BLaER1 (cell line): ENCODE results near the gene USF2.
"Not testable (repeated sequence)": the region's sequence is repeated elsewhere in the genome, so short reads cannot be mapped to it uniquely, and the experiment has no call there.

Source experiments
- H3K27ac ChIP-seq: shearing (Covaris generic); formaldehyde crosslinking; 2 replicates; pipeline ENCODE4 v1.8.1; 2022
- H3K27me3 ChIP-seq: shearing (Covaris generic); formaldehyde crosslinking; 2 replicates; pipeline ENCODE4 v1.8.1; 2022
- H3K36me3 ChIP-seq: shearing (Covaris generic); formaldehyde crosslinking; 2 replicates; pipeline ENCODE4 v1.8.1; 2022
- H3K4me1 ChIP-seq: shearing (Covaris generic); formaldehyde crosslinking; 2 replicates; pipeline ENCODE4 v1.8.1; 2022
- H3K4me2 ChIP-seq: shearing (Covaris generic); formaldehyde crosslinking; 2 replicates; pipeline ENCODE4 v1.8.1; 2022
- H3K4me3 ChIP-seq: shearing (Covaris generic); formaldehyde crosslinking; 2 replicates; pipeline ENCODE4 v1.8.1; 2022
- H3K9ac ChIP-seq: shearing (Covaris generic); formaldehyde crosslinking; 2 replicates; pipeline ENCODE4 v1.8.1; 2022
- H3K9me3 ChIP-seq: shearing (Covaris generic); formaldehyde crosslinking; 2 replicates; pipeline ENCODE4 v1.8.1; 2022
- H4K20me1 ChIP-seq: shearing (Covaris generic); formaldehyde crosslinking; 2 replicates; pipeline ENCODE4 v1.8.1; 2022
- Cebpa-rat ChIP-seq: shearing (Covaris generic); IDR thresholded peaks from 2 replicates; pipeline ENCODE4 v1.8.1; 2022

The USF2 gene

DNA sequence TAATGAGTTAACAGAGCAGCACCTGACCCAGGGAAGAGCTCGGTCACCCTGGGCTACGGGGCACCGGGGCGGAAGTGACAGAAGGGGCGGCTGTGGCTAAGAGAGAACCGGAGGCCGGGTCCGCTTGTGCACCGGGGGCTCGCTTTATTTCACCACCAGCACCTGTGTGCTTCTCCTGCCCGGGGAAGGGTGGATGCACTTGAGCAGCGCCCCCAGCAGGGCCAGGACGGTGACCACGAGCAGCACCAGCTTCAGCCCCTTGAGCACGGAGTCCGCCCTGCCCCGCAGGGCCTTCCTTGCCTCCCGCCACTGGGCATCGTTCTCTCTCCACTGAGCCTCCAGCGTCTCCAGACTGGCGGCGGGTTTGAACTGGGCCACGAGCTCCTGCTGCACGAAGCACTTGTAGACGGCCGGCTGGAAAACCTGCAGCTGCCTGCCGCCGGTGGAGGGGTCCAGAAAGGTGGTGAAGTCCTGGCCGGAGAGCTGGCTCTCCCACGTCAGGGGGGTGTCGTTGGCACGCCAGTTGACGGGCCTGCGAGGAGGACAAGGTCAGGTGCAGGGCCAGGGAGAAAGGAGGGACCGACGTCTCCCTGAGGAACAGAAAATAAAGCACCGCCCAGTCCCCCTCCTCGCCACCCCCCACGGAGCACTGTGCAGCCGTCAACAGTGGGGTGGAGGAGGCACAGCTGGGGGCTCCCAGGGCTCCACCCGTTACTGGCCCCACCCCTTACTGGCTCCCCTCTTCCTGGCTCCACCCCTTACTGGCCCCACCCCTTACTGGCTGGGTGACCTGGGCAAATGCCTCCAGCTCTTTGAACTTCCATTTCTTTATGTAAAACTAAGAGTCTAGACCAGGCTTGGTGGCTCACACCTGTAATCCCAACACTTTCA lies 43.8 kb upstream of the USF2 start:
- Histone ChIP-seq H3K9me3 (0 out of 2 replicates have a peak, but pooled peaks cover 11% of the 10 kb centered on the region), H4K20me1 (no peaks in the 10 kb centered on the region), H3K4me3 (no peak overlapping the region), H3K4me2 (peak overlapping the region; percentile 78), H3K36me3 (no peaks in the 10 kb centered on the region), H3K4me1 (peaks cover 47% of the 10 kb centered on the region), H3K9ac (no peak overlapping the region; the same call in 1 of the 2 replicates), H3K27me3 (no peaks in the 10 kb centered on the region), H3K27ac (peak overlapping the region; percentile 54)
- TF ChIP-seq Cebpa-rat: no peak

DNA sequence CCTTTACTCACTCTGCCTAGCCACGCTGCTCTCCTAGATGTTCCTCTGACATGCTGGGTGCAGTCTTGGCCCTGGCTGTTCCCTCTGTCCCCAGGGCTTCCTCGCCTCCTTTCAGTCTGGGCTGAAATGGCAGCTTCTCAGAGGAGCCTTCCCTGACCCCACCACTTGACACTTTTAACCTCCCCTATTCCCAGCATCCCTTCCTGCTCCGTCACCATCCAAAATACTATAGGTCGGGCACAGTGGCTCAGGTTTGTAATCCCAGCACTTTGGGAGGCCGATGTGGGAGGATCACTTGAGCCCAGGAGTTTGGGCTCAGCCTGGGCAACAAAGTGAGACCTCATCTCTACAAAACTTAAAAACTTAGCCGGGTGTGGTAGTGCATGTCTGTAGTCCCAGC lies 42.8 kb upstream of the USF2 start:
- Histone ChIP-seq H3K9ac (no peak overlapping the region), H4K20me1 (no peaks in the 10 kb centered on the region), H3K27ac (peak overlapping the region; percentile 16; the same call in 1 of the 2 replicates), H3K4me3 (no peak overlapping the region), H3K9me3 (0 out of 2 replicates have a peak, but pooled peaks cover 11% of the 10 kb centered on the region), H3K4me1 (peaks cover 47% of the 10 kb centered on the region), H3K4me2 (peak overlapping the region; percentile 78; the same call in 1 of the 2 replicates), H3K27me3 (no peaks in the 10 kb centered on the region), H3K36me3 (no peaks in the 10 kb centered on the region)
- no peak for TF ChIP-seq Cebpa-rat

DNA sequence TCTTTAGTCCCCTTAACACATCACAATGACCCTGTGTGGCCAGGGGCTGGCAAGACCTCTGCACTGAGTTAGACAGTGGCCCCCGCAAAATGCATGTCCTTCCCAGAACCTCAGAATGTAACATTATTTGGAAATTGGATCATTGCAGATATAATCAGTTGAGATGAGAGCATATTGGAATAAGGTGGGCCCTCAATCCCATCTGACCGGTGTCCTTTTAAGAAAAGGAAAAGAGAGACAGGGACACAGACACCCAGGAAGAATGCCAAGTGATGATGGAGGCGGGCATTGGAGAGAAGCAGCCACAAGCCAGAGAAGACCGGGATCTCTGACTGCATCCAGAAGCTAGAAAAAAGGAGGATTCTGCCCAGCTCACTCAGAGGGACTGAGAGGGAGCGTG lies 42.0 kb upstream of the USF2 start:
- H4K20me1 ChIP-seq: no peaks in the 10 kb centered on the region
- no peak overlapping the region for H3K4me2 ChIP-seq
- H3K27ac ChIP-seq: no peak overlapping the region
- H3K27me3 ChIP-seq: no peaks in the 10 kb centered on the region
- H3K4me3 ChIP-seq: no peak overlapping the region
- TF ChIP-seq Cebpa-rat: no peak
- H3K9me3 ChIP-seq: 0 out of 2 replicates have a peak, but pooled peaks cover 11% of the 10 kb centered on the region
- H3K9ac ChIP-seq: no peak overlapping the region
- H3K36me3 ChIP-seq: no peaks in the 10 kb centered on the region
- H3K4me1 ChIP-seq: peaks cover 46% of the 10 kb centered on the region

DNA sequence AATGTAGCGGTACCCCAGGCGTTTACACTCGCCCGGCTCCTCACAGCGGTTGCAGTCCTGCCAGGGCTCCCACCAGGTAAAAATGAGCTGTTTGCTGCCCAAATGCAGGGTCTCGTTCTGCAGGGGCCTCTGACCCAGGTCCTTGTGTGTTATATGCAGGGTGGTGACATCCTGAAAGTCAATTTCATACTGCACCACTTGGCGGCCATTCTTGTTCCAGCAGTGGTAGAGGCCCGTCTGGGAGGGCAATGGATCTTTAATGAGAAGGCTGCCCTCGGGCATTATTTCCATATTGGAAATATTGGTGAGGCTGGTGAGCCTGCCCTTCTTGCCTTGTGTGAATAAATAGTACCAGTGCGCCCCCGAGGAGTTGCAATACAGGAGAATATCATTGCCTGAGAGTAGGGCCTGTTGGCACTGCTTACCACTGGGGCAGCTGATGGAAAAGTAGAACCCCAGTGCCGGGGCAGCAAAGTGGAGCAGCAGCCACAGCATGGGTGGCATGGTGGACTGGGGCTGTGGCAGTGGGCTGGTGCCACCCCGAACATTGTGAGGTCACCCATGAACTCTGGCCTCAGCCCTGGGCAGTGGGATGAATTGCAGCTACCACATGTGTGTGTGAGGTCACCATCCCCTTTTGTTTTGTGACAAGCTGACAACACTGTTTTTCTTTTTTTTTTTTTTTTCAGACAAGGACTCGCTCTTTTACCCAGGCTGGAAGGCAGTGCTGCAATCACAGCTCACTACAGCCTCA lies 40.4 kb upstream of the USF2 start, which contains the start of gene FAM187B:
FAM187B (minus strand) TSS at position 563 of the 754 bp plus-strand sequence; CDS start at position 504, 59 bp downstream.
- H3K4me1 ChIP-seq: peaks cover 29% of the 10 kb centered on the region
- H4K20me1 ChIP-seq: no peaks in the 10 kb centered on the region
- no peak within 1 kb of the TSS for H3K4me3 ChIP-seq
- no peak for TF ChIP-seq Cebpa-rat
- H3K27me3 ChIP-seq: no peaks in the 10 kb centered on the region
- H3K9me3 ChIP-seq: 0 out of 2 replicates have a peak, but pooled peaks cover 2% of the 10 kb centered on the region
- H3K4me2 ChIP-seq: no peak within 1 kb of the TSS
- no peak within 1 kb of the TSS for H3K27ac ChIP-seq
- H3K9ac ChIP-seq: no peak within 1 kb of the TSS
- no peaks in the 10 kb centered on the region for H3K36me3 ChIP-seq

DNA sequence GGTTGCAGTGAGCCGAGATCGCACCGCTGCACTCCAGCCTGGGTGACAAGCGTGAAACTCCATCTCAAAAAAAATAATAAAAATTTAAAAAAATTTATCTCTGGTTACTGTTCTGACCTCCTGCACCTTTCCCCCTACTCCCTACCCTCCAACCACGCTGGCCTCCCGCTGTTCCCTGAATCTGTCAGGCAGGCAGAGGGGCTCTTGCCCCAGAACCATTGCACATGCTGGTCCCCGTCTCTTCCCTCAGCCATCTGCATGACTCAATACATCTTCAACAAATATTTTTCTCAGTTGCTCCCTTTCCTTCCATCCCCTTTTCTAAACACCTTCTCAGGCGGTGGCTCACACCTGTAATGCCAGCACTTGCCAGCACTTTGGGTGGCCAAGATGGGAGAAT lies 39.2 kb upstream of the USF2 start:
- H3K4me1 ChIP-seq: peaks cover 17% of the 10 kb centered on the region
- no peak for TF ChIP-seq Cebpa-rat
- 0 out of 2 replicates have a peak, but pooled peaks cover 1% of the 10 kb centered on the region for H3K9me3 ChIP-seq
- no peak overlapping the region for H3K9ac ChIP-seq
- H3K4me3 ChIP-seq: no peak overlapping the region
- no peaks in the 10 kb centered on the region for H3K36me3 ChIP-seq
- H4K20me1 ChIP-seq: no peaks in the 10 kb centered on the region
- H3K4me2 ChIP-seq: no peak overlapping the region
- no peak overlapping the region for H3K27ac ChIP-seq
- no peaks in the 10 kb centered on the region for H3K27me3 ChIP-seq

DNA sequence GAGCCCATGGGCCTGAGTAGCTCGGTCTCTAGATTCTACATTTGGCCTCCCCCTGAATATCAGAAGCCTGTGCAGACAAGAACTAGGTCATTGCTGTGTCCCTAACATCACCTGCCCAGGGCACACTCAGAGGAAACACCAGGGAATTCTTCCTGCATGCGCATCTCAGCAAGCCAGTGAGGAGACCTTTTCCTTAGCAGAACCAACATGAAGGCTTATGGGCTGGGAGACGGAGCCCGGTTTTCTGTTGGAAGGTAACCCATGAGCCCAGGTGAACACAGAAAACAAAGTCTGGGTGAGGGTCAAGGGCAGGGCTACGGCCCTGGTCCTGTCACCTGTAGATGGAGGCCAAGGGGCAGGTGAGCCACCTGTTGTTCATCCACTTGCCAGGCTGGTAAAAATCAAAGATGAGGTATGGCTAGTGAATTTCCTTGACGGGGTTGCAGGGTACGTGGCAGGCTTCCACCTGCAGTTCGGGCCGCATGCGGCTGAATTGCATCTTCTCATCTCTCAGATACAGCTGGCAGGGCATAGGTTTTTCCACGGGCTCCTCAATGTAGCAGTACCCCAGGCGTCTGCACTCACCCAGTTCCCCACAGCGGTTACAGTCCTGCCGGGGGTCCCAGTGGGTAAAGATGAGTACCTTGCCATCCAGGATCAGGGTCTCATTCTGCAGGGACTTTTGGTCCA lies 36.7 kb upstream of the USF2 start:
- Histone ChIP-seq H3K27me3 (no peaks in the 10 kb centered on the region), H4K20me1 (no peaks in the 10 kb centered on the region), H3K4me1 (no peaks in the 10 kb centered on the region), H3K9me3 (0 out of 2 replicates have a peak, but pooled peaks cover 3% of the 10 kb centered on the region), H3K4me3 (no peak overlapping the region), H3K9ac (no peak overlapping the region), H3K36me3 (no peaks in the 10 kb centered on the region), H3K4me2 (no peak overlapping the region), H3K27ac (no peak overlapping the region)
- no peak for TF ChIP-seq Cebpa-rat

DNA sequence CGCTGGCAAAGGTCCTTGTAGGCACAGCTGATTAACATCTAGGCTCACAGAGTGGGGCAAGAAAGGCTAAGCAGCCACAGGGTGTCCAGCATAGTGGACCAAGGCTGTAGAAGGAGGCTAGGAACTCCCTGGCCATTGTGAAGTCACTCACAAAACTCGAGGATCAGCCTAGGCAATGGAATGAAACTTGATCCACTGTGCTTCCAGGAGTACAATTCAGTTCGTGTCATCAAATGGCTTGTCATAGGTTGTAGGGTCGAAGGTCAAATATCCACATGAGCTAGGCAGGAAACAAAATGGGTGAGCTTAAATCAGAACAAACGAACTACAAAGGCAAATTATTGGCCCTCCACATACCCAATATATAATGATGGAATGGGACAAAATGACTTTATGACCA lies 35.9 kb upstream of the USF2 start:
- no peak overlapping the region for H3K4me3 ChIP-seq
- H3K9ac ChIP-seq: no peak overlapping the region
- H4K20me1 ChIP-seq: no peaks in the 10 kb centered on the region
- no peaks in the 10 kb centered on the region for H3K4me1 ChIP-seq
- H3K27me3 ChIP-seq: no peaks in the 10 kb centered on the region
- H3K36me3 ChIP-seq: no peaks in the 10 kb centered on the region
- no peak overlapping the region for H3K4me2 ChIP-seq
- H3K27ac ChIP-seq: no peak overlapping the region
- 0 out of 2 replicates have a peak, but pooled peaks cover 3% of the 10 kb centered on the region for H3K9me3 ChIP-seq
- no peak for TF ChIP-seq Cebpa-rat

DNA sequence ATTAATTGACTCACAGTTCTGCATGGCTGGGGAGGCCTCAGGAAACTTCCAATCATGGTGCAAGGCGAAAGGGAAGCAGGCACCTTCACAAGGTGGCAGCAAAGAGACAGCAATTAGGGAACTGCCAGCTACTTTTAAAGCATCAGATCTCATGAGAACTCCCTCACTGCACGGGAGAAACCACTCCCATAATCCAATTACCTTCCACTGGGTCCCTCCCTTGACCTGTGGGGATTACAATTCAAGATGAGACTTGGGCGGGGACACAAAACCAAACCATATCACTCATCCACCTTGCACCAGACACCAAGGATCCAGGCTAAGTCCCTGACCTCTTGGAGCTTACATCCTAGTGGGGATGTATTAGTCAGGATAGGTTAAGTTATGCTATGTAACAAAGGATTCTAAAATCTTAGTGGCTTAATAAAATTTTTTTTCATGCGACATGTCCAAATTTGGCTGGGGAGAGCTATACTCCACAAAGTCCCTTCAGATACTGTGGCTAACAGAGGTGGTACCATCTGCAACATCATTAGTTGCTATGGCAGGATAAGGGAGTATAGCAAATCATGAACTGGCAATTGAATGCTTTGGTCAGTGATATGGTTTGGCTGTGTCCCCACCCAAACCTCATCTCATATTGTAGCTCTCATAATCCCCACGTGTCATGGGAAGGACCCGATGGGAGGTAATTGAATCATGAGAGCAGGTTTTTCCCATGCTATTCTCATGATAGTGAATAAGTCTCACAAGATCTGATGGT lies 31.9 kb upstream of the USF2 start:
- H3K9ac ChIP-seq: no peak overlapping the region
- H3K36me3 ChIP-seq: no peaks in the 10 kb centered on the region
- no peak overlapping the region for H3K4me2 ChIP-seq
- no peaks in the 10 kb centered on the region for H4K20me1 ChIP-seq
- no peak for TF ChIP-seq Cebpa-rat
- peaks cover 15% of the 10 kb centered on the region for H3K9me3 ChIP-seq
- H3K4me1 ChIP-seq: peaks cover 10% of the 10 kb centered on the region
- no peak overlapping the region for H3K27ac ChIP-seq
- H3K27me3 ChIP-seq: no peaks in the 10 kb centered on the region
- no peak overlapping the region for H3K4me3 ChIP-seq

DNA sequence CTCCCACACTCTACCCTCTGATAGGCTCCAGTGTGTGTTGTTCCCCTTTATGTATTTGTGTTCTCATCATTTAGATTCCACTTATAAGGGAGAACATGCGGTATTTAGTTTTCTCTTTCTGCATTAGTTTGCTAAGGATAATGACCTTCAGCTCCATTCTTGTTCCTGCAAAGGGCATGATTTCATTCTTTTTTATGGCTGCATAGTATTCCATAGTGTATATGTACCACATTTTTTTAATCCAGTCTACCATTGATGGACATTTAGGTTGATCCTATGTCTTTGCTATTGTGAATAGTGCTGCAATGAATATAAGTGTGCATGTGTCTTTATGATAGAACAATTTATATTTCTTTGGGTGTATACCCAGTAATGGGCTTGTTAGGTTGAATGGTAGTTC lies 29.2 kb upstream of the USF2 start:
- Histone ChIP-seq H3K9me3 (peaks cover 24% of the 10 kb centered on the region), H3K4me1 (peaks cover 10% of the 10 kb centered on the region)
- not testable (repeated sequence) for H3K36me3 ChIP-seq, H3K27me3 ChIP-seq, H3K4me2 ChIP-seq, H3K27ac ChIP-seq, H3K9ac ChIP-seq, H4K20me1 ChIP-seq, H3K4me3 ChIP-seq
